Measurements from ENCODE around the gene PRPS1. TPM values are rescaled to one million over a fixed set of nuclear protein-coding genes. Genes with fewer than 3 reads are reported as not detected.
A peak's percentile ranks its signal among the peaks of the same experiment; 100 is the strongest.

PRPS1 gene
- total and polyA plus RNA-seq, 9 of the 15 experiments (the other 6 are each of a cell fraction or from before 2014, with no cell fraction given), result 47.8 to 175 (median 79.6) TPM

- TF ChIP-seq E2F8 (IDR thresholded peaks at IDR 0.05; ENCODE audit: low read depth, partially characterized antibody), result peak; percentile 83
- TF ChIP-seq SREBF1 (IDR thresholded peaks at IDR 0.05; ENCODE audit: borderline replicate concordance, low read depth, low read length), result peak; percentile 93
- no peak for TF ChIP-seq ARID3A (IDR thresholded peaks at IDR 0.05; ENCODE audit: borderline replicate concordance, low read depth, low read length)
- TF ChIP-seq AFF1 (IDR thresholded peaks at IDR 0.05; ENCODE audit: low read depth in 1 of 2, partially characterized antibody in 2 of 2), result no peak
- no peak for TF ChIP-seq NCOA4 (IDR thresholded peaks at IDR 0.05; ENCODE audit: partially characterized antibody)
- no peak for TF ChIP-seq FOXA1 (IDR thresholded peaks at IDR 0.05; ENCODE audit: borderline replicate concordance)
- no peak for TF ChIP-seq ARNT (IDR thresholded peaks at IDR 0.05)
- peak; percentile 59; the same call in 1 of the 2 replicates for TF ChIP-seq CTBP1 (IDR thresholded peaks at IDR 0.05; ENCODE audit: borderline replicate concordance)
- no peak for TF ChIP-seq SRSF7 (optimal IDR thresholded peaks at IDR 0.05; ENCODE audit: low read depth, low read length)
- TF ChIP-seq CREB5 (CRISPR knock-in tag; IDR thresholded peaks at IDR 0.05), result no peak
- TF ChIP-seq NR2C2 (CRISPR knock-in tag; IDR thresholded peaks at IDR 0.05), result no peak
- peak; percentile 27; the same call in 1 of the 2 replicates for TF ChIP-seq NR2C2 (tag; IDR thresholded peaks at IDR 0.05)
- TF ChIP-seq ZNF212 (CRISPR knock-in tag; IDR thresholded peaks at IDR 0.05), result no peak
- TF ChIP-seq NR4A1 (CRISPR knock-in tag; IDR thresholded peaks at IDR 0.05), result no peak
- no peak for TF ChIP-seq NR4A1 (tag; IDR thresholded peaks at IDR 0.05)
- TF ChIP-seq ATF6 (CRISPR knock-in tag; IDR thresholded peaks at IDR 0.05), result no peak
- TF ChIP-seq STAT5A (IDR thresholded peaks at IDR 0.05; ENCODE audit: borderline replicate concordance, low read length), result no peak
Measured at GRCh38 chrX:107684956-107685385, 56.7 kb downstream of the PRPS1 start (continued).
